ENCODE measurements around the gene ELOVL3.

DNA sequence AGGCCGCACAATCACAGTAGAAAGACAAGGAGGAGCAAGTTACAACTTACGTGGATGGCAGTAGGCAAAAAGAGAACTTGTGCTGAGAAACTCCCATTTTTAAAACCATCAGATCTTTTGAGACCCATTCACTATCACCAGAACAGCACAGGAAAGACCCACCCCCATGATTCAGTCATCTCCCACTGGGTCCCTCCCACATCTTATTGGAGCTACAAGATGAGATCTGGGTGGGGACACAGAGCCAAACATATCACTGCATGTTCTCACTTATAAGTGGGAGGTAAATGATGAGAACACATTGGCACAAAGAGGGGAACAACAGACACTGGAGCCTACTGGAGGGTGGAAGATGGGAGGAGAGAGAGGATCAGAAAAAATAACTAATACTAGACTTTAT is 41.5 kb upstream of the ELOVL3 start:
- TF ChIP-seq, protein P1, sequence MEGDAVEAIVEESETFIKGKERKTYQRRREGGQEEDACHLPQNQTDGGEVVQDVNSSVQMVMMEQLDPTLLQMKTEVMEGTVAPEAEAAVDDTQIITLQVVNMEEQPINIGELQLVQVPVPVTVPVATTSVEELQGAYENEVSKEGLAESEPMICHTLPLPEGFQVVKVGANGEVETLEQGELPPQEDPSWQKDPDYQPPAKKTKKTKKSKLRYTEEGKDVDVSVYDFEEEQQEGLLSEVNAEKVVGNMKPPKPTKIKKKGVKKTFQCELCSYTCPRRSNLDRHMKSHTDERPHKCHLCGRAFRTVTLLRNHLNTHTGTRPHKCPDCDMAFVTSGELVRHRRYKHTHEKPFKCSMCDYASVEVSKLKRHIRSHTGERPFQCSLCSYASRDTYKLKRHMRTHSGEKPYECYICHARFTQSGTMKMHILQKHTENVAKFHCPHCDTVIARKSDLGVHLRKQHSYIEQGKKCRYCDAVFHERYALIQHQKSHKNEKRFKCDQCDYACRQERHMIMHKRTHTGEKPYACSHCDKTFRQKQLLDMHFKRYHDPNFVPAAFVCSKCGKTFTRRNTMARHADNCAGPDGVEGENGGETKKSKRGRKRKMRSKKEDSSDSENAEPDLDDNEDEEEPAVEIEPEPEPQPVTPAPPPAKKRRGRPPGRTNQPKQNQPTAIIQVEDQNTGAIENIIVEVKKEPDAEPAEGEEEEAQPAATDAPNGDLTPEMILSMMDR (IDR thresholded peaks at IDR 0.05; ENCODE audit: borderline replicate concordance, extremely low read depth, low read length, poor library complexity, severe bottlenecking), result no peak
- no peak for TF ChIP-seq EZH2 (IDR thresholded peaks at IDR 0.05; ENCODE audit: borderline replicate concordance, low read depth, low read length, severe bottlenecking)
